GM12864 (cell line): ENCODE results near the gene ATG4A.

ENCODE experiments used
- DNase-seq: peaks from one replicate; pipeline ENCODE4 v3.0.0-alpha.2; 2011; ENCODE audit warnings: low read depth
- H3K4me3 ChIP-seq: 2 replicates; pipeline ENCODE4 v1.5.1; 2011; ENCODE audit warnings: mild to moderate bottlenecking, low read depth, low read length, control low read depth
- CTCF ChIP-seq: IDR thresholded peaks from 2 replicates; pipeline ENCODE4 v1.5.1; 2011; ENCODE audit warnings: low read depth, mild to moderate bottlenecking, moderate library complexity, low read length, control low read depth, inconsistent platforms; ENCODE audit errors: missing control alignments

ATG4A gene

GRCh38 chrX:108091264-108091877, at the start of gene ATG4A, which contains the start of gene PSMD10:
ATG4A (plus strand) TSS chrX:108091778; CDS start chrX:108091827, 49 bp downstream.
PSMD10 (minus strand) TSS chrX:108091542; CDS start chrX:108091520, 22 bp downstream.
- peak; percentile 80 for DNase-seq
- peak within 1 kb of the TSS; percentile 86 for H3K4me3 ChIP-seq
- no peak for TF ChIP-seq CTCF

GRCh38 chrX:108044554-108045256, 46.9 kb upstream of the ATG4A start, which contains the start of gene VSIG1:
VSIG1 (plus strand) TSS chrX:108045065; CDS start chrX:108045131, 66 bp downstream.
- TF ChIP-seq CTCF, result no peak
- H3K4me3 ChIP-seq, result no peak within 1 kb of the TSS
- DNase-seq, result no peak

- no peak for DNase-seq
- H3K4me3 ChIP-seq, result no peak overlapping the region
- no peak for TF ChIP-seq CTCF
These were observed 41.9 kb upstream of the ATG4A start for GRCh38 chrX:108049649-108050048.

GRCh38 chrX:108053218-108053617, 38.4 kb upstream of the ATG4A start:
- no peak for DNase-seq
- no peak for TF ChIP-seq CTCF
- no peak overlapping the region for H3K4me3 ChIP-seq

- no peak for TF ChIP-seq CTCF
- no peak overlapping the region for H3K4me3 ChIP-seq
- no peak for DNase-seq
These were observed 36.0 kb upstream of the ATG4A start for GRCh38 chrX:108055546-108055945.

GRCh38 chrX:108059801-108060200, 31.8 kb upstream of the ATG4A start:
- no peak overlapping the region for H3K4me3 ChIP-seq
- no peak for DNase-seq
- no peak for TF ChIP-seq CTCF
